ENCODE measurements around the gene KDM4F.

Gene KDM4F

DNA sequence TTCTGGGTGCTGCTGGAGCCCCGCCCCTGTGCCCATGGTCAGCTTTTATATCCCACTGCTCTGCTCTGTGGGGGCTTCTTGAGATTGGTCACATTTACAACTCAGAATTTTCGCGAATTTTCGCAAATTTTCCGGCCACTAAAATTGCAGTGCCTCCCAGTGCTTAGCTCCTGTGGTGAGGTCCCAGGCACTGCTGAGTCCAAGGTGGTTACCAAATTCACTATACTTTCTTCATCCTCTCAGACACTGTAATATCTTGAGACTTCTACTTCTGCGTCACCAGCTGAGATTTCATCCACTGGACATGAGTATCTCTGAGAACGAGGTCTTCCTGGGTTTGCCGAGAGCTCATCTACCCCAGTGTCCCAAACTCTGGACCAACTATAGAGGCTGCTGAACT, 8.7 kb downstream of the KDM4F start:
- H3K14ac ChIP-seq (ENCODE audit: low read length), result no peak overlapping the region
- no peak overlapping the region for H4K8ac ChIP-seq (ENCODE audit: low read depth, low read length)
- peaks cover 0 to 2% of the 10 kb centered on the region in 2 donors for H3K9me3 ChIP-seq (replicated peaks in 1 of 2; ENCODE audit: control insufficient read depth in 2 of 2, insufficient read depth in 1 of 2, low read depth in 1 of 2, low read length in 2 of 2)
- no peaks in the 10 kb centered on the region for H3K36me3 ChIP-seq (replicated peaks in 1 of 2; ENCODE audit: control insufficient read depth in 2 of 2, insufficient read depth in 2 of 2, low read length in 2 of 2)
- WGBS, 2 donors (ENCODE audit: extremely low coverage in 2 of 2, insufficient read length in 2 of 2, insufficient replicate concordance in 1 of 2), result no CpG with 5 or more reads among the region's 8 CpGs
- H3K27me3 ChIP-seq (ENCODE audit: control insufficient read depth in 3 of 3, insufficient read depth in 3 of 3, low read depth in 1 of 3, low read length in 3 of 3), result peaks cover 0 to 14% (median 3%) of the 10 kb centered on the region in 3 experiments
- no peak overlapping the region for H3K27ac ChIP-seq (replicated peaks; ENCODE audit: low read length)
- no peak overlapping the region for H4K91ac ChIP-seq (ENCODE audit: low read depth, low read length, poor library complexity)
- no peak for DNase-seq (ENCODE audit: low spot score)
- no peak overlapping the region for H2BK5ac ChIP-seq (ENCODE audit: low read length)
- no peak overlapping the region for H3K9ac ChIP-seq (ENCODE audit: low read depth, low read length, poor library complexity)
- H3K18ac ChIP-seq (ENCODE audit: low read length), result no peak overlapping the region
- H2BK12ac ChIP-seq (ENCODE audit: low read length), result no peak overlapping the region
- H3K4me2 ChIP-seq (ENCODE audit: insufficient read depth, low read length, poor library complexity, severe bottlenecking), result no peak overlapping the region
- no peak overlapping the region for H3K4me3 ChIP-seq (ENCODE audit: low read length in 2 of 2)
- H2BK15ac ChIP-seq (ENCODE audit: low read length), result no peak overlapping the region
- no peaks in the 10 kb centered on the region for H3K79me1 ChIP-seq (ENCODE audit: low read depth, low read length)
- no peak overlapping the region for H3K4ac ChIP-seq (ENCODE audit: low read length)
- H3K23ac ChIP-seq (ENCODE audit: low read depth, low read length, poor library complexity), result no peak overlapping the region
- no peak overlapping the region for H2BK120ac ChIP-seq (ENCODE audit: low read depth, low read length)
- H2AFZ ChIP-seq (ENCODE audit: low read length), result no peak overlapping the region
- H2AK5ac ChIP-seq (ENCODE audit: low read depth, low read length), result no peak overlapping the region
- no peaks in the 10 kb centered on the region for H3K4me1 ChIP-seq (ENCODE audit: control insufficient read depth in 2 of 2, insufficient read depth in 1 of 2, low read depth in 1 of 2, low read length in 2 of 2)

DNA sequence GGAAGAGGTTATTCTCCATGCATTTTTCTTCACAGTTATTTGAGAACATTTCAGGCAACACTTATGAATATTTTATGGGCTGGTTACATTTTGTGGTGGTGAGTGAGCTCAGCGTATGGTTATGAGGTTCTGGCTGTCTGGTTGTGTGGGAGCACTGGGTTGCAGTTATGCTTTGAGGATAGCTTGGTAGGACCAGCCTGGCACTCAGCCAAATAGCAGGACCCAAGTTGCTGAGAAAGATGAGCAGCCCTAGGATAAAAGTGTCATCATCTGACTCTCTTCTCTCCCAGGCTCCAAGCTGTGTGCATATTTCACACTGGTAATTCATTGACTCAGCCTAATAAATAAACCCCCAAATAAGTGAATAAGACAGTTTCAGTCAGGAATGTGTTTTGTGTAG, 9.4 kb downstream of the KDM4F start:
- Histone ChIP-seq H2BK5ac (ENCODE audit: low read length) (no peak overlapping the region), H2AFZ (ENCODE audit: low read length) (no peak overlapping the region), H3K4me2 (ENCODE audit: insufficient read depth, low read length, poor library complexity, severe bottlenecking) (no peak overlapping the region), H2AK5ac (ENCODE audit: low read depth, low read length) (no peak overlapping the region), H3K18ac (ENCODE audit: low read length) (no peak overlapping the region), H2BK12ac (ENCODE audit: low read length) (no peak overlapping the region), H3K4ac (ENCODE audit: low read length) (no peak overlapping the region), H3K4me1 (ENCODE audit: control insufficient read depth in 2 of 2, insufficient read depth in 1 of 2, low read depth in 1 of 2, low read length in 2 of 2) (no peaks in the 10 kb centered on the region), H3K4me3 (ENCODE audit: low read length in 2 of 2) (no peak overlapping the region), H4K8ac (ENCODE audit: low read depth, low read length) (no peak overlapping the region), H3K27ac (replicated peaks; ENCODE audit: low read length) (no peak overlapping the region), H2BK15ac (ENCODE audit: low read length) (no peak overlapping the region), H3K27me3 (ENCODE audit: control insufficient read depth in 3 of 3, insufficient read depth in 3 of 3, low read depth in 1 of 3, low read length in 3 of 3) (peaks cover 0 to 9% (median 3%) of the 10 kb centered on the region in 3 experiments), H3K9me3 (replicated peaks in 1 of 2; ENCODE audit: control insufficient read depth in 2 of 2, insufficient read depth in 1 of 2, low read depth in 1 of 2, low read length in 2 of 2) (peaks cover 0 to 2% of the 10 kb centered on the region in 2 donors), H4K91ac (ENCODE audit: low read depth, low read length, poor library complexity) (no peak overlapping the region), H3K14ac (ENCODE audit: low read length) (no peak overlapping the region), H3K9ac (ENCODE audit: low read depth, low read length, poor library complexity) (no peak overlapping the region), H3K36me3 (replicated peaks in 1 of 2; ENCODE audit: control insufficient read depth in 2 of 2, insufficient read depth in 2 of 2, low read length in 2 of 2) (no peaks in the 10 kb centered on the region), H3K23ac (ENCODE audit: low read depth, low read length, poor library complexity) (no peak overlapping the region), H3K79me1 (ENCODE audit: low read depth, low read length) (no peaks in the 10 kb centered on the region), H2BK120ac (ENCODE audit: low read depth, low read length) (no peak overlapping the region)
- no CpG with 5 or more reads among the region's 1 CpG for WGBS, 2 donors (ENCODE audit: extremely low coverage in 2 of 2, insufficient read length in 2 of 2, insufficient replicate concordance in 1 of 2)
- DNase-seq (ENCODE audit: low spot score), result no peak

DNA sequence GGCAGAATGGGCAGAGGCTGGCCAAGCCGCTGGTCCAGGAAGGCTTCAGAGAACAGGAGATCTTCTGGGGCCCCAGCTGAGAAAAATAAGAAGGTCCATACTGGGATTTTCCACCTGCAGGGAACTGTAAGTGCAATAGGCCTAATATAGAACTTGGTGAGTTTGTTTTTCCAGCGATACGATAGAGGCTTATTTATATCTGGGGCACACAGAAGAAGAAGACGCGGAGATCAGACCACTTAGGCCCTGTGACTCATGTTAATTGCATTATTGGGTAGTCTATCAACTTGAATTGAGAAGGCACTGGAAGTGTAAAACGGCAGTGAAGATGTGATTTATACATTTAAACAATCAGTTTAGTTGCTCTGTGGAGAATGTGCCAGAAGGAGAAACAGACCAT, 9.8 kb downstream of the KDM4F start:
- Histone ChIP-seq H3K18ac (ENCODE audit: low read length) (no peak overlapping the region), H3K23ac (ENCODE audit: low read depth, low read length, poor library complexity) (no peak overlapping the region), H2AK5ac (ENCODE audit: low read depth, low read length) (no peak overlapping the region), H3K9ac (ENCODE audit: low read depth, low read length, poor library complexity) (no peak overlapping the region), H3K4me2 (ENCODE audit: insufficient read depth, low read length, poor library complexity, severe bottlenecking) (no peak overlapping the region), H3K27ac (replicated peaks; ENCODE audit: low read length) (no peak overlapping the region), H3K36me3 (replicated peaks in 1 of 2; ENCODE audit: control insufficient read depth in 2 of 2, insufficient read depth in 2 of 2, low read length in 2 of 2) (no peaks in the 10 kb centered on the region), H3K4ac (ENCODE audit: low read length) (no peak overlapping the region), H3K79me1 (ENCODE audit: low read depth, low read length) (no peaks in the 10 kb centered on the region), H2BK12ac (ENCODE audit: low read length) (no peak overlapping the region), H3K27me3 (ENCODE audit: control insufficient read depth in 3 of 3, insufficient read depth in 3 of 3, low read depth in 1 of 3, low read length in 3 of 3) (peaks cover 0 to 9% (median 3%) of the 10 kb centered on the region in 3 experiments), H4K8ac (ENCODE audit: low read depth, low read length) (no peak overlapping the region), H4K91ac (ENCODE audit: low read depth, low read length, poor library complexity) (no peak overlapping the region), H3K9me3 (replicated peaks in 1 of 2; ENCODE audit: control insufficient read depth in 2 of 2, insufficient read depth in 1 of 2, low read depth in 1 of 2, low read length in 2 of 2) (peaks cover 0 to 2% of the 10 kb centered on the region in 2 donors), H2BK120ac (ENCODE audit: low read depth, low read length) (no peak overlapping the region), H3K4me3 (ENCODE audit: low read length in 2 of 2) (no peak overlapping the region), H3K14ac (ENCODE audit: low read length) (no peak overlapping the region), H2BK15ac (ENCODE audit: low read length) (no peak overlapping the region), H2BK5ac (ENCODE audit: low read length) (no peak overlapping the region), H3K4me1 (ENCODE audit: control insufficient read depth in 2 of 2, insufficient read depth in 1 of 2, low read depth in 1 of 2, low read length in 2 of 2) (no peaks in the 10 kb centered on the region), H2AFZ (ENCODE audit: low read length) (no peak overlapping the region)
- DNase-seq (ENCODE audit: low spot score), result no peak
- WGBS, 2 donors (ENCODE audit: extremely low coverage in 2 of 2, insufficient read length in 2 of 2, insufficient replicate concordance in 1 of 2), result no CpG with 5 or more reads among the region's 6 CpGs

DNA sequence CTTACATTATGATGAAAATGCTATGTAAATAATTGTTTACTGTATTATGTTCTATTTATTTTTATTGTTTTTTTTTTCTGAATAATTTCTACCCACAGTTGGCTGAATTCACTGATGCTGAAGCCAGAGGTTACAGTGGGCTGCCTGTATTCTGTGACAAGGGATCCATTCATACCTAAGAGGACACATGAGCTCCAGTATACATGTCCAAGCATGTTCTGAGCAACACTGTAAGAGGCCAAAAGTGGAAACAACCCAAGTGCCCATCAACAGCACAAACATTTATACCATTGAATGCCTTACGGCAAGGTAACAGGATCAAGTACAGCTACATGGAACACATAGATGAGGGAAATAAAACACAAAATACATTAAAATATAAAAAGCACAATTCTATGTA, 16.1 kb downstream of the KDM4F start:
- Histone ChIP-seq H3K4ac (ENCODE audit: low read length) (no peak overlapping the region), H3K18ac (ENCODE audit: low read length) (no peak overlapping the region), H3K27ac (replicated peaks; ENCODE audit: low read length) (no peak overlapping the region), H2AFZ (ENCODE audit: low read length) (no peak overlapping the region), H3K14ac (ENCODE audit: low read length) (no peak overlapping the region), H2BK12ac (ENCODE audit: low read length) (no peak overlapping the region), H2AK5ac (ENCODE audit: low read depth, low read length) (no peak overlapping the region), H3K27me3 (ENCODE audit: control insufficient read depth in 3 of 3, insufficient read depth in 3 of 3, low read depth in 1 of 3, low read length in 3 of 3) (peaks cover 0 to 3% (median 0%) of the 10 kb centered on the region in 3 experiments), H3K79me1 (ENCODE audit: low read depth, low read length) (no peaks in the 10 kb centered on the region), H3K9ac (ENCODE audit: low read depth, low read length, poor library complexity) (no peak overlapping the region), H3K4me3 (ENCODE audit: low read length in 2 of 2) (no peak overlapping the region), H4K91ac (ENCODE audit: low read depth, low read length, poor library complexity) (no peak overlapping the region), H3K23ac (ENCODE audit: low read depth, low read length, poor library complexity) (no peak overlapping the region), H3K36me3 (replicated peaks in 1 of 2; ENCODE audit: control insufficient read depth in 2 of 2, insufficient read depth in 2 of 2, low read length in 2 of 2) (peaks cover 0 to 1% of the 10 kb centered on the region in 2 donors), H2BK15ac (ENCODE audit: low read length) (no peak overlapping the region), H2BK5ac (ENCODE audit: low read length) (no peak overlapping the region), H3K4me1 (ENCODE audit: control insufficient read depth in 2 of 2, insufficient read depth in 1 of 2, low read depth in 1 of 2, low read length in 2 of 2) (peaks cover 0 to 7% of the 10 kb centered on the region in 2 donors), H4K8ac (ENCODE audit: low read depth, low read length) (no peak overlapping the region), H3K4me2 (ENCODE audit: insufficient read depth, low read length, poor library complexity, severe bottlenecking) (no peak overlapping the region), H3K9me3 (replicated peaks in 1 of 2; ENCODE audit: control insufficient read depth in 2 of 2, insufficient read depth in 1 of 2, low read depth in 1 of 2, low read length in 2 of 2) (no peaks in the 10 kb centered on the region), H2BK120ac (ENCODE audit: low read depth, low read length) (no peak overlapping the region)
- DNase-seq (ENCODE audit: low spot score), result no peak
- no CpG with 5 or more reads among the region's 1 CpG for WGBS, 2 donors (ENCODE audit: extremely low coverage in 2 of 2, insufficient read length in 2 of 2, insufficient replicate concordance in 1 of 2)
